SK-N-SH treated with all-trans-retinoic acid at 6 μM for 48 hours (cell line): ENCODE measurements around the gene PABPN1L.

Source experiments
- ARNTL ChIP-seq: fragments of 450-650 bp; formaldehyde crosslinking; IDR thresholded peaks from 2 replicates; pipeline ENCODE4 v1.5.0; 2020; ENCODE audit warnings: low read depth, mild to moderate bottlenecking, moderate library complexity, borderline replicate concordance
- ESRRG ChIP-seq: fragments of 250-450 bp; sonication (Bioruptor Pico); IDR thresholded peaks from 2 replicates; pipeline ENCODE4 v1.6.1; 2021; ENCODE audit warnings: mild to moderate bottlenecking
- ISL1 ChIP-seq: fragments of 250-450 bp; sonication (Bioruptor Pico); IDR thresholded peaks from 2 replicates; pipeline ENCODE4 v2.1.2; 2022; ENCODE audit warnings: mild to moderate bottlenecking, moderate library complexity
- PATZ1 ChIP-seq: fragments of 250-450 bp; sonication (Bioruptor Pico); IDR thresholded peaks from 2 replicates; pipeline ENCODE4 v1.8.0; 2020; ENCODE audit warnings: mild to moderate bottlenecking, moderate library complexity, borderline replicate concordance
- ZFP3 ChIP-seq: fragments of 250-450 bp; sonication (Bioruptor Pico); IDR thresholded peaks from 2 replicates; pipeline ENCODE4 v1.5.0; 2020; ENCODE audit warnings: mild to moderate bottlenecking, moderate library complexity
- TF ChIP-seq, protein P1 (sequence below): fragments of 250-450 bp; sonication (Bioruptor Pico); IDR thresholded peaks from 2 replicates; pipeline ENCODE4 v1.5.1; 2021; ENCODE audit warnings: mild to moderate bottlenecking, moderate library complexity

GRCh38 chr16:88886420-88886844 is 20.0 kb upstream of the PABPN1L start:
- no peak for TF ChIP-seq ARNTL
- no peak for TF ChIP-seq PATZ1 (CRISPR knock-in tag)
- TF ChIP-seq ISL1 (CRISPR knock-in tag), result no peak
- TF ChIP-seq, protein P1, sequence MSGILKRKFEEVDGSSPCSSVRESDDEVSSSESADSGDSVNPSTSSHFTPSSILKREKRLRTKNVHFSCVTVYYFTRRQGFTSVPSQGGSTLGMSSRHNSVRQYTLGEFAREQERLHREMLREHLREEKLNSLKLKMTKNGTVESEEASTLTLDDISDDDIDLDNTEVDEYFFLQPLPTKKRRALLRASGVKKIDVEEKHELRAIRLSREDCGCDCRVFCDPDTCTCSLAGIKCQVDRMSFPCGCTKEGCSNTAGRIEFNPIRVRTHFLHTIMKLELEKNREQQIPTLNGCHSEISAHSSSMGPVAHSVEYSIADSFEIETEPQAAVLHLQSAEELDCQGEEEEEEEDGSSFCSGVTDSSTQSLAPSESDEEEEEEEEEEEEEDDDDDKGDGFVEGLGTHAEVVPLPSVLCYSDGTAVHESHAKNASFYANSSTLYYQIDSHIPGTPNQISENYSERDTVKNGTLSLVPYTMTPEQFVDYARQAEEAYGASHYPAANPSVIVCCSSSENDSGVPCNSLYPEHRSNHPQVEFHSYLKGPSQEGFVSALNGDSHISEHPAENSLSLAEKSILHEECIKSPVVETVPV (CRISPR knock-in tag), result no peak
- TF ChIP-seq ZFP3, result no peak
- TF ChIP-seq ESRRG, result no peak
